ENCODE results near the gene BACH2. TPM values are rescaled to one million over a fixed set of nuclear protein-coding genes. Genes with fewer than 3 reads are reported as not detected.

The BACH2 gene
- total and polyA plus RNA-seq, 9 of the 15 experiments (the other 6 are each of a cell fraction or from before 2014, with no cell fraction given): 0.06 to 3.1 (median 0.59) TPM

- DNase-seq (ENCODE audit: extremely low read depth in 1 of 4, low spot score in 3 of 4): no peak
- H3K79me2 ChIP-seq (ENCODE audit: control insufficient read depth, insufficient read depth, low read length): no peaks in the 10 kb centered on the region
- no peak for ATAC-seq
- peaks cover 4 to 11% of the 10 kb centered on the region in 2 experiments; a peak in 3 of 5 replicates for H3K4me1 ChIP-seq (replicated peaks in 1 of 2; ENCODE audit: control insufficient read depth in 2 of 2, insufficient read depth in 2 of 2, low read length in 2 of 2)
- TF ChIP-seq ZNF3 (CRISPR knock-in tag; IDR thresholded peaks at IDR 0.05): no peak
- TF ChIP-seq, protein P1, sequence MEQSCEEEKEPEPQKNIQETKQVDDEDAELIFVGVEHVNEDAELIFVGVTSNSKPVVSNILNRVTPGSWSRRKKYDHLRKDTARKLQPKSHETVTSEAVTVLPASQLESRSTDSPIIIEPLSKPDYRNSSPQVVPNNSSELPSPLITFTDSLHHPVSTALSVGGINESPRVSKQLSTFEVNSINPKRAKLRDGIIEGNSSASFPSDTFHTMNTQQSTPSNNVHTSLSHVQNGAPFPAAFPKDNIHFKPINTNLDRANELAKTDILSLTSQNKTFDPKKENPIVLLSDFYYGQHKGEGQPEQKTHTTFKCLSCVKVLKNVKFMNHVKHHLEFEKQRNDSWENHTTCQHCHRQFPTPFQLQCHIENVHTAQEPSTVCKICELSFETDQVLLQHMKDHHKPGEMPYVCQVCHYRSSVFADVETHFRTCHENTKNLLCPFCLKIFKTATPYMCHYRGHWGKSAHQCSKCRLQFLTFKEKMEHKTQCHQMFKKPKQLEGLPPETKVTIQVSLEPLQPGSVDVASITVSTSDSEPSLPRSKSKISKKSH (CRISPR knock-in tag; IDR thresholded peaks at IDR 0.05): no peak
- peak; percentile 55; the same call in 1 of the 2 replicates for TF ChIP-seq CEBPB (tag; IDR thresholded peaks at IDR 0.05)
- no peak for TF ChIP-seq ZBED1 (IDR thresholded peaks at IDR 0.05)
- no peak for TF ChIP-seq UBTF (IDR thresholded peaks at IDR 0.05; ENCODE audit: borderline replicate concordance in 1 of 2, low read depth in 2 of 2, low read length in 2 of 2)
- no peak for TF ChIP-seq ETV1 (tag; conservative IDR thresholded peaks at IDR 0.05; ENCODE audit: low read depth)
- TF ChIP-seq, protein P2, sequence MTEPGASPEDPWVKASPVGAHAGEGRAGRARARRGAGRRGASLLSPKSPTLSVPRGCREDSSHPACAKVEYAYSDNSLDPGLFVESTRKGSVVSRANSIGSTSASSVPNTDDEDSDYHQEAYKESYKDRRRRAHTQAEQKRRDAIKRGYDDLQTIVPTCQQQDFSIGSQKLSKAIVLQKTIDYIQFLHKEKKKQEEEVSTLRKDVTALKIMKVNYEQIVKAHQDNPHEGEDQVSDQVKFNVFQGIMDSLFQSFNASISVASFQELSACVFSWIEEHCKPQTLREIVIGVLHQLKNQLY (CRISPR knock-in tag; conservative IDR thresholded peaks at IDR 0.05): no peak
- no peak for TF ChIP-seq NFYB (IDR thresholded peaks at IDR 0.05; ENCODE audit: extremely low read depth, insufficient read length)
- no peak for TF ChIP-seq ESRRB (CRISPR knock-in tag; IDR thresholded peaks at IDR 0.05; ENCODE audit: borderline replicate concordance)
- no peaks in the 10 kb centered on the region; the same call in 2 of the 3 replicates for H3K36me3 ChIP-seq (ENCODE audit: control insufficient read depth, insufficient read depth, low read length)
- in situ Hi-C loops (cut with MboI): no loop called here
- intact Hi-C loops (cut with micrococcal nuclease): no loop called here
- ChIA-PET POLR2A (no interaction called here), CTCF (ENCODE audit: low intra/inter-chr PET ratio) (no interaction called here)
- H3K4me3 ChIP-seq: no peak overlapping the region
- no peaks in the 10 kb centered on the region for H3K9me1 ChIP-seq (ENCODE audit: control insufficient read depth, insufficient read depth, low read length)
- 31% methylated on average over 5 of the region's 5 CpGs for WGBS (ENCODE audit: insufficient coverage, low coverage, missing lambda C conversion rate)
- no peak overlapping the region for H3K4me2 ChIP-seq (ENCODE audit: insufficient read depth, low read length)
- BruUV-seq (replicated peaks): no TSS peak
- no peak overlapping the region for H3K9ac ChIP-seq (ENCODE audit: insufficient read depth in 1 of 2, low read depth in 2 of 2, low read length in 2 of 2)
- no peak for FAIRE-seq
- H4K20me1 ChIP-seq (replicated peaks; ENCODE audit: control insufficient read depth, insufficient read depth, low read length): no peaks in the 10 kb centered on the region
- H3K27ac ChIP-seq (ENCODE audit: extremely low read depth, low read depth, low read length): no peak overlapping the region
- H2AFZ ChIP-seq (ENCODE audit: low read depth, low read length): no peak overlapping the region
- no peaks in the 10 kb centered on the region for H3K9me3 ChIP-seq (replicated peaks; ENCODE audit: control insufficient read depth, insufficient read depth, low read depth, low read length)
- H3K27me3 ChIP-seq (ENCODE audit: control insufficient read depth in 2 of 2, insufficient read depth in 2 of 2, low read length in 2 of 2): peaks cover 23 to 30% of the 10 kb centered on the region in 2 experiments
Measured at GRCh38 chr6:89927264-89927663, 369.4 kb downstream of the BACH2 start.

Data from K562 (cell line).